H1 (cell line): ENCODE measurements around the gene ETV2.

ENCODE experiments used
- CBX5 ChIP-seq: fragments of 300-800, 300-1000 bp; sonication (generic); IDR thresholded peaks from 2 replicates; pipeline ENCODE4 v1.7.1; 2016; ENCODE audit warnings: antibody characterized with exemption, low read length, low read depth
- CEBPB ChIP-seq: IDR thresholded peaks from 2 replicates; pipeline ENCODE4 v1.6.1; 2012; ENCODE audit warnings: low read depth, low read length
- CHD2 ChIP-seq: IDR thresholded peaks from 2 replicates; pipeline ENCODE4 v1.6.1; 2012; ENCODE audit warnings: low read length, improper control_type of control experiment
- EGR1 ChIP-seq: IDR thresholded peaks from 2 replicates; pipeline ENCODE4 v1.6.1; 2011; ENCODE audit warnings: low read depth, low read length, borderline replicate concordance
- EP300 ChIP-seq, 2 experiments: IDR thresholded peaks; 1 replicate in 1 of 2; 2 replicates in 1 of 2; pipeline ENCODE4 v1.6.1; 2011 to 2012; ENCODE audit warnings: low read depth in 2 of 2, low read length in 2 of 2, mild to moderate bottlenecking in 2 of 2, borderline replicate concordance in 1 of 2, inconsistent platforms in 1 of 2, moderate library complexity in 1 of 2
- KDM1A ChIP-seq: fragments of 200-600, 300-600 bp; sonication (generic); IDR thresholded peaks from 2 replicates; pipeline ENCODE4 v1.7.1; 2016; ENCODE audit warnings: mild to moderate bottlenecking, low read length, borderline replicate concordance
- RXRA ChIP-seq: IDR thresholded peaks from 2 replicates; pipeline ENCODE4 v1.6.1; 2011; ENCODE audit warnings: low read depth, mild to moderate bottlenecking, low read length, moderate library complexity; ENCODE audit not compliant: insufficient read depth
- TAF1 ChIP-seq: IDR thresholded peaks from 2 replicates; pipeline ENCODE4 v1.6.1; 2011; ENCODE audit warnings: mild to moderate bottlenecking, low read depth, low read length
- TCF12 ChIP-seq: IDR thresholded peaks from 2 replicates; pipeline ENCODE4 v1.6.1; 2011; ENCODE audit warnings: low read depth, mild to moderate bottlenecking, low read length
- TF ChIP-seq, protein P1 (sequence below), 3 experiments: IDR thresholded peaks; 1 replicate in 2 of 3; 2 replicates in 1 of 3; pipeline versions ENCODE4 v1.5.1 to v1.6.1; 2011; ENCODE audit warnings: low read length in 3 of 3, mild to moderate bottlenecking in 3 of 3, inconsistent platforms in 2 of 3, low read depth in 1 of 3, moderate library complexity in 1 of 3; ENCODE audit not compliant: insufficient read depth in 1 of 3; ENCODE audit errors: control extremely low read depth in 1 of 3
- TF ChIP-seq, protein P2 (sequence below): IDR thresholded peaks from 2 replicates; pipeline ENCODE4 v1.6.1; 2011; ENCODE audit warnings: low read depth, mild to moderate bottlenecking, low read length; ENCODE audit not compliant: insufficient read depth
- TF ChIP-seq, protein P3 (sequence below): IDR thresholded peaks from 2 replicates; pipeline ENCODE4 v1.6.1; 2012; ENCODE audit warnings: inconsistent platforms

DNA sequence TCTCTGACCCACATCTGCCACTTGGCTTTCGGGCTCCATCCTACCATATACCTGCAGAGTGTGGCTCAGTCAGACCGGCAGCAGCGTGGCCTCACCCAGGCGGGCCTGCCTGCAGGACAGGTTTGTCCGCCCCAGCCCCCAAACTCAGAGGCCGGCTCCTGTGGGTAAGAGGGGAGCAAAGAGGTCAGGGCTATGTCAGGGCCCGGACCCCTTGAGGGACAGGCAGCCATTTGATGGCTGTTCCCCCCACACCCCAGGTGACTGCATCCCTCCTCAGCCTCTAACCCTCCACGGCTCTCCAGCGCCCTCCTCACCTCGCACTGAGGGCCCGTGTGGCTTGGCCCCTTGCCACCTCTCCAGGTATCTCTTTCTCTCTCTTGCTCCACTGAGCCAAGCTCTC, 50.5 kb downstream of the ETV2 start:
- TF ChIP-seq, protein P1, sequence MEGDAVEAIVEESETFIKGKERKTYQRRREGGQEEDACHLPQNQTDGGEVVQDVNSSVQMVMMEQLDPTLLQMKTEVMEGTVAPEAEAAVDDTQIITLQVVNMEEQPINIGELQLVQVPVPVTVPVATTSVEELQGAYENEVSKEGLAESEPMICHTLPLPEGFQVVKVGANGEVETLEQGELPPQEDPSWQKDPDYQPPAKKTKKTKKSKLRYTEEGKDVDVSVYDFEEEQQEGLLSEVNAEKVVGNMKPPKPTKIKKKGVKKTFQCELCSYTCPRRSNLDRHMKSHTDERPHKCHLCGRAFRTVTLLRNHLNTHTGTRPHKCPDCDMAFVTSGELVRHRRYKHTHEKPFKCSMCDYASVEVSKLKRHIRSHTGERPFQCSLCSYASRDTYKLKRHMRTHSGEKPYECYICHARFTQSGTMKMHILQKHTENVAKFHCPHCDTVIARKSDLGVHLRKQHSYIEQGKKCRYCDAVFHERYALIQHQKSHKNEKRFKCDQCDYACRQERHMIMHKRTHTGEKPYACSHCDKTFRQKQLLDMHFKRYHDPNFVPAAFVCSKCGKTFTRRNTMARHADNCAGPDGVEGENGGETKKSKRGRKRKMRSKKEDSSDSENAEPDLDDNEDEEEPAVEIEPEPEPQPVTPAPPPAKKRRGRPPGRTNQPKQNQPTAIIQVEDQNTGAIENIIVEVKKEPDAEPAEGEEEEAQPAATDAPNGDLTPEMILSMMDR (IDR thresholded peaks at IDR 0.05; ENCODE audit: control extremely low read depth in 1 of 3, insufficient read depth in 1 of 3, low read depth in 1 of 3, low read length in 3 of 3) = no peak
- no peak for TF ChIP-seq EGR1
- no peak for TF ChIP-seq TCF12
- TF ChIP-seq, protein P2, sequence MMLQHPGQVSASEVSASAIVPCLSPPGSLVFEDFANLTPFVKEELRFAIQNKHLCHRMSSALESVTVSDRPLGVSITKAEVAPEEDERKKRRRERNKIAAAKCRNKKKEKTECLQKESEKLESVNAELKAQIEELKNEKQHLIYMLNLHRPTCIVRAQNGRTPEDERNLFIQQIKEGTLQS = no peak
- TF ChIP-seq CEBPB = no peak
- no peak for TF ChIP-seq RXRA
- no peak for TF ChIP-seq TAF1
- no peak for TF ChIP-seq KDM1A
- TF ChIP-seq CBX5 = no peak
- no peak for TF ChIP-seq EP300 (IDR thresholded peaks at IDR 0.05; ENCODE audit: borderline replicate concordance in 1 of 2, low read depth in 2 of 2, low read length in 2 of 2)
- TF ChIP-seq CHD2 = no peak
- TF ChIP-seq, protein P3, sequence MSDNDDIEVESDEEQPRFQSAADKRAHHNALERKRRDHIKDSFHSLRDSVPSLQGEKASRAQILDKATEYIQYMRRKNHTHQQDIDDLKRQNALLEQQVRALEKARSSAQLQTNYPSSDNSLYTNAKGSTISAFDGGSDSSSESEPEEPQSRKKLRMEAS = no peak
